ENCODE measurements around the gene XPR1. TPM values are rescaled to one million over a fixed set of nuclear protein-coding genes. Genes with fewer than 3 reads are reported as not detected.

The XPR1 gene
- total RNA-seq, 1 donor from 2014 or later = 46.7 TPM

DNA sequence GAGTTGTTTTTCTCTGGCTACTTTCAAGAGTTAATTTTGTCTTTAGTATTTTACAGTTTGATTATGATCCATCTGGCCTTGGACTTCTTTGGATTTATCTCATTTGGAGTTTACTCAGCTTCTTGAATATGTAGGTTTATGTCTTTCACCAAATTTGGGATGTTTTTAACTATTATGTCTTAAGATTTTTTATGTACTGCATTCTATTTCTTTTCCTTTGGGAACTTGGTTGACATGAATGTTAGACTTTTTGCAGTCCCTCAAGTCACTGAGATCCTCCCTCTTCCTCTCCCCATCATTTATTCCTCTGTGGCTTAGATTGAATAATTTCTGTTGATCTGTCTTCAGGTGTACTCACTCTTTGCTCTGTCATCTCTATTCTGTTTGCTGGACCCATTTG lies 112.0 kb downstream of the XPR1 start:
- H3K4me1 Mint-ChIP-seq = no peaks in the 10 kb centered on the region
- TF ChIP-seq, protein P1, sequence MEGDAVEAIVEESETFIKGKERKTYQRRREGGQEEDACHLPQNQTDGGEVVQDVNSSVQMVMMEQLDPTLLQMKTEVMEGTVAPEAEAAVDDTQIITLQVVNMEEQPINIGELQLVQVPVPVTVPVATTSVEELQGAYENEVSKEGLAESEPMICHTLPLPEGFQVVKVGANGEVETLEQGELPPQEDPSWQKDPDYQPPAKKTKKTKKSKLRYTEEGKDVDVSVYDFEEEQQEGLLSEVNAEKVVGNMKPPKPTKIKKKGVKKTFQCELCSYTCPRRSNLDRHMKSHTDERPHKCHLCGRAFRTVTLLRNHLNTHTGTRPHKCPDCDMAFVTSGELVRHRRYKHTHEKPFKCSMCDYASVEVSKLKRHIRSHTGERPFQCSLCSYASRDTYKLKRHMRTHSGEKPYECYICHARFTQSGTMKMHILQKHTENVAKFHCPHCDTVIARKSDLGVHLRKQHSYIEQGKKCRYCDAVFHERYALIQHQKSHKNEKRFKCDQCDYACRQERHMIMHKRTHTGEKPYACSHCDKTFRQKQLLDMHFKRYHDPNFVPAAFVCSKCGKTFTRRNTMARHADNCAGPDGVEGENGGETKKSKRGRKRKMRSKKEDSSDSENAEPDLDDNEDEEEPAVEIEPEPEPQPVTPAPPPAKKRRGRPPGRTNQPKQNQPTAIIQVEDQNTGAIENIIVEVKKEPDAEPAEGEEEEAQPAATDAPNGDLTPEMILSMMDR (conservative IDR thresholded peaks at IDR 0.05) = no peak
- H3K27me3 Mint-ChIP-seq (ENCODE audit: low read depth) = no peaks in the 10 kb centered on the region
- H3K9me3 Mint-ChIP-seq = peaks cover 17% of the 10 kb centered on the region
- peaks cover 28% of the 10 kb centered on the region for H3K36me3 Mint-ChIP-seq (ENCODE audit: low read depth)
- no peak for DNase-seq (ENCODE audit: low read depth, low spot score)
- H3K27ac Mint-ChIP-seq (ENCODE audit: unreplicated experiment) = no peak overlapping the region
- H3K4me3 Mint-ChIP-seq = no peak overlapping the region

DNA sequence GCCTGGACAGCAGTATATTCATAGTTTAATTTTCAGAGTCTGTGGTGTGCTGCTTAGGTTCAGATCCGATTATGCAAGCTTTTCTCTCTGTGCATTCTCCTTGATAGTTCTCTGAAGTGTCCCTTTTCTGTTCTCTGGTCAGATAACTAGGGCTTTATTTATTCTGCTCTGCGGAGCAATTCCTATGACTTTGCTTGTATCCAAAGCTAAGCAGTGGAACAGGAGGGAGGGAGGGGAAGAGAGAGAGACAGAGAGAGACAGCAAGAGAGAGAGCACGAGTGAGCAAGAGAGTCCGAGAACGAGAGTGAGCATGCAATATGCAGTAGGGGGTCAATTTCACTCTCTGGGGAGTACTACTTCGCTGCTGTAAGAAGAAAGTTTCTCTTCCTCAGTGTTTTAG lies 113.3 kb downstream of the XPR1 start:
- H3K4me1 Mint-ChIP-seq = peaks cover 3% of the 10 kb centered on the region
- no peak overlapping the region for H3K4me3 Mint-ChIP-seq
- peak overlapping the region; percentile 40 for H3K27ac Mint-ChIP-seq (ENCODE audit: unreplicated experiment)
- no peaks in the 10 kb centered on the region for H3K27me3 Mint-ChIP-seq (ENCODE audit: low read depth)
- TF ChIP-seq, protein P1 (conservative IDR thresholded peaks at IDR 0.05) = no peak
- peaks cover 28% of the 10 kb centered on the region for H3K36me3 Mint-ChIP-seq (ENCODE audit: low read depth)
- no peak for DNase-seq (ENCODE audit: low read depth, low spot score)
- peaks cover 17% of the 10 kb centered on the region for H3K9me3 Mint-ChIP-seq

DNA sequence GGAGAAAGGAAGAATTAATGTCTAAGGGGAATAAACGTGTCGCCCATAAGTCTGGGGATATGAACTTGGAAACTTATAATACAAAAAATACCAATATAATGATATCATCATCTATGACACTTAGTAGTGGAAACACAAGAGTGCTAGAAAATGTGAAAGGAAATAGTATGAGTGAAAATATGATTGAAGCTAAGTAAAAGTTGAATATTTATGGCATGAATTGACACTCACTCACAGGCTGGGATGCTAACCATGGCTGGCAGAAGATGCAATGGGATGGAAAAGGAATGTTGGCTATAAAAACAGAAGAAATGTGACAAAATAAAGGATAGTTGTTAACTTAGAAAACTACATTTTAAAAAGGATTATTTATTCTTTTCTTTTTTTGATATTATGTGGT lies 120.1 kb downstream of the XPR1 start:
- Mint-ChIP-seq H3K27ac (ENCODE audit: unreplicated experiment) (no peak overlapping the region), H3K4me3 (no peak overlapping the region), H3K36me3 (ENCODE audit: low read depth) (peaks cover 10% of the 10 kb centered on the region), H3K4me1 (peaks cover 3% of the 10 kb centered on the region), H3K27me3 (ENCODE audit: low read depth) (no peaks in the 10 kb centered on the region), H3K9me3 (no peaks in the 10 kb centered on the region)
- DNase-seq (ENCODE audit: low read depth, low spot score) = no peak
- TF ChIP-seq, protein P1 (conservative IDR thresholded peaks at IDR 0.05) = no peak

DNA sequence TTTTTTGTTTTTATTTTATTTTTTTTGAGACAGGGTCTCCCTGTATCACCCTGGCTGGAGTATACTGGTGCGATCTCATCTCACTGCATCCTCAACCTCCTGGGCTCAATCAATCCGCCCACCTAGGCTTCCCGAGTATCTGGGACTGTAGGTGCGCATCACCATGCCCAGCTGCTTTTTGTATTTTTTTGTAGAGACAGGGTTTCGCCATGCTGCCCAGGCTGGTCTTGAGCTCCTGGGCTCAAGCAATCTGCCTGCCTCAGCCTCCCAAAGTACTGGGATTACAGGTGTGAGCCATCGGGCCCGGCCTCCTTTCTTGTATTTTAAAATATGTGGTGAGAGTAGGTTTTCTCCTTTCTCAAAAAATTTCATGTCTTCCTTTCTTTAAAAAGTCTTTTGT lies 122.6 kb downstream of the XPR1 start:
- H3K4me3 Mint-ChIP-seq = no peak overlapping the region
- H3K9me3 Mint-ChIP-seq = no peaks in the 10 kb centered on the region
- no peaks in the 10 kb centered on the region for H3K27me3 Mint-ChIP-seq (ENCODE audit: low read depth)
- peaks cover 19% of the 10 kb centered on the region for H3K36me3 Mint-ChIP-seq (ENCODE audit: low read depth)
- H3K4me1 Mint-ChIP-seq = peaks cover 3% of the 10 kb centered on the region
- no peak overlapping the region for H3K27ac Mint-ChIP-seq (ENCODE audit: unreplicated experiment)
- DNase-seq (ENCODE audit: low read depth, low spot score) = no peak
- TF ChIP-seq, protein P1 (conservative IDR thresholded peaks at IDR 0.05) = no peak

DNA sequence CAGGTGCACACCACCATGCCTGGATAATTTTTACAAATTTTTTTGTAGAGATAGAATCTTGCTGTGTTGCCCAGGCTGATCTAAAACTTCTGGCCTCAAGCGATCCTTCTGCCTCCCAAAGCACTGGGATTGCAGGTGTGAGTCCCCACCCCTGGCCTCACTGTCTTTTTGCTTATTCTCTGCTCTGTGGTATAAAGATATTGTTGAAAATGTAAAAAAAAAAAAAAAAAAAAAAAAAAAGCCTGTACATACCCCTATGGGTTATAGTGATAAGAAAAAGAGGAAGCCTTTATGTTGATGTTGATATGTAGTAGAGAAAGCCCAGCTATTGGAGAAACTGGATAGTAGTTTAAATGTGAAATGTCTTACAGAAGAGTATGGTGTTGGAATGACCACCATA lies 125.8 kb downstream of the XPR1 start:
- no peaks in the 10 kb centered on the region for H3K4me1 Mint-ChIP-seq
- H3K9me3 Mint-ChIP-seq = no peaks in the 10 kb centered on the region
- DNase-seq (ENCODE audit: low read depth, low spot score) = no peak
- H3K27ac Mint-ChIP-seq (ENCODE audit: unreplicated experiment) = no peak overlapping the region
- H3K4me3 Mint-ChIP-seq = no peak overlapping the region
- no peaks in the 10 kb centered on the region for H3K27me3 Mint-ChIP-seq (ENCODE audit: low read depth)
- peaks cover 19% of the 10 kb centered on the region for H3K36me3 Mint-ChIP-seq (ENCODE audit: low read depth)
- TF ChIP-seq, protein P1 (conservative IDR thresholded peaks at IDR 0.05) = no peak

DNA sequence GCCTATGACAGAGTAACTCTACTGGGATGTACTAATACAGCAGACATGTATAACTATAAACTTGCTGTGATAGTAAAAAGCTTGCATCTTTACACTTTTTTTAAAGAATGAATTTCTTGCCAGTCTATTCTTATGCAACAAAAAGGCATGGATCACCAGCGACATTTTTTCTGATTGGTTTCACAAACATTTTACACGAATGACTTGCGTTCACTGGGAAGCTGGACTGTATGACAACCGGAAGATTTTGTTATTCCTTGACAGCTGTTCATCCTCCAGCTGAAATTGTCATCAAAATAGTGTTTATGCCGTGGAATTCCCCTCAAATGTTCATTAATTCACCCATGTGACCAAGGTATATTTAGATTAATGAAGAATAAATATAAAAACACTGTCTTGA lies 131.0 kb downstream of the XPR1 start:
- Mint-ChIP-seq H3K36me3 (ENCODE audit: low read depth) (peaks cover 6% of the 10 kb centered on the region), H3K27ac (ENCODE audit: unreplicated experiment) (no peak overlapping the region), H3K4me1 (peaks cover 4% of the 10 kb centered on the region), H3K4me3 (no peak overlapping the region), H3K9me3 (no peaks in the 10 kb centered on the region), H3K27me3 (ENCODE audit: low read depth) (no peaks in the 10 kb centered on the region)
- TF ChIP-seq, protein P1 (conservative IDR thresholded peaks at IDR 0.05) = no peak
- no peak for DNase-seq (ENCODE audit: low read depth, low spot score)

All from neural crest cell (in vitro differentiated cells).